GM23338 (cell line): ENCODE measurements around the gene SH3RF3. TPM values are rescaled to one million over a fixed set of nuclear protein-coding genes. Genes with fewer than 3 reads are reported as not detected.

Experiments used
- ATAC-seq: fragments of 200-7000 bp; cut with Tn5 transposase; 3 replicates; pipeline ENCODE4 v1.9.1; 2020
- DNase-seq: peaks from one replicate; pipeline ENCODE4 v3.0.0-alpha.2; 2015; ENCODE audit warnings: low spot score
- H2AFZ ChIP-seq: fragments of 200-600 bp; sonication (generic); 2 replicates; pipeline ENCODE4 v1.8.0; 2016; ENCODE audit warnings: antibody characterized with exemption, mild to moderate bottlenecking, moderate library complexity
- H3F3A ChIP-seq: fragments of 200-600 bp; sonication (generic); replicated peaks from 2 replicates; pipeline ENCODE4 v1.8.0; 2017; ENCODE audit warnings: antibody characterized with exemption, mixed run types, low read depth
- H3K27ac ChIP-seq: fragments of 200-600 bp; sonication (generic); 2 replicates; pipeline ENCODE4 v1.6.1; 2016; ENCODE audit warnings: low read depth
- H3K27me3 ChIP-seq: fragments of 200-600 bp; sonication (generic); 2 replicates; pipeline ENCODE4 v1.8.0; 2016; ENCODE audit warnings: mild to moderate bottlenecking, mixed run types, moderate library complexity; ENCODE audit not compliant: insufficient read depth
- H3K36me3 ChIP-seq: fragments of 200-600 bp; sonication (generic); 2 replicates; pipeline ENCODE4 v1.8.0; 2016; ENCODE audit warnings: mild to moderate bottlenecking; ENCODE audit not compliant: insufficient read depth
- H3K4me1 ChIP-seq: fragments of 200-600 bp; sonication (generic); 2 replicates; pipeline ENCODE4 v1.8.0; 2016; ENCODE audit warnings: mild to moderate bottlenecking, moderate library complexity; ENCODE audit not compliant: insufficient read depth
- H3K4me2 ChIP-seq: fragments of 200-600 bp; sonication (generic); 2 replicates; pipeline ENCODE4 v1.7.1; 2017; ENCODE audit warnings: mixed run types
- H3K4me3 ChIP-seq: fragments of 200-600 bp; sonication (generic); 2 replicates; pipeline ENCODE4 v1.6.1; 2016; ENCODE audit warnings: mixed run types
- H3K79me2 ChIP-seq: fragments of 200-600 bp; sonication (generic); replicated peaks from 2 replicates; pipeline ENCODE4 v1.8.0; 2017; ENCODE audit warnings: mild to moderate bottlenecking; ENCODE audit not compliant: insufficient read depth
- H3K9me2 ChIP-seq: fragments of 200-600 bp; sonication (generic); 2 replicates; pipeline ENCODE4 v1.8.0; 2017; ENCODE audit not compliant: insufficient read depth
- H4K20me1 ChIP-seq: fragments of 200-600 bp; sonication (generic); replicated peaks from 2 replicates; pipeline ENCODE4 v1.8.0; 2017; ENCODE audit warnings: mild to moderate bottlenecking; ENCODE audit not compliant: insufficient read depth
- H3K27ac Mint-ChIP-seq: 2 replicates; pipeline ENCODE4 v1.8.0; 2020; ENCODE audit warnings: inconsistent platforms, mild to moderate bottlenecking, moderate library complexity, mixed read lengths
- H3K27me3 Mint-ChIP-seq: 3 replicates; pipeline ENCODE4 v1.8.0; 2022; ENCODE audit warnings: low read depth, mild to moderate bottlenecking, moderate library complexity, mixed read lengths, inconsistent platforms; ENCODE audit not compliant: insufficient read depth, poor library complexity
- H3K36me3 Mint-ChIP-seq: 3 replicates; pipeline ENCODE4 v1.8.0; 2021; ENCODE audit warnings: low read depth, mild to moderate bottlenecking, inconsistent platforms, moderate library complexity, mixed read lengths
- H3K4me1 Mint-ChIP-seq: 3 replicates; pipeline ENCODE4 v1.8.0; 2020; ENCODE audit warnings: mild to moderate bottlenecking, inconsistent platforms, mixed read lengths
- H3K4me3 Mint-ChIP-seq: 3 replicates; pipeline ENCODE4 v1.8.0; 2021; ENCODE audit warnings: moderate library complexity, mild to moderate bottlenecking, inconsistent platforms, mixed read lengths
- H3K9me3 Mint-ChIP-seq: 3 replicates; pipeline ENCODE4 v1.8.0; 2020; ENCODE audit warnings: moderate library complexity, mild to moderate bottlenecking, inconsistent platforms, mixed read lengths
- CREB1 ChIP-seq: fragments of 250-450 bp; sonication (Bioruptor Pico); IDR thresholded peaks from 2 replicates; pipeline ENCODE4 v1.5.0; 2020; ENCODE audit warnings: low read depth, mild to moderate bottlenecking, moderate library complexity
- EZH2phosphoT487 ChIP-seq: fragments of 200-600 bp; sonication (generic); IDR thresholded peaks from one replicate; pipeline ENCODE4 v1.8.1; 2018; ENCODE audit warnings: antibody characterized with exemption; ENCODE audit not compliant: unreplicated experiment
- JUNB ChIP-seq: IDR thresholded peaks from one replicate; pipeline ENCODE4 v1.6.1; 2016; ENCODE audit warnings: antibody characterized with exemption; ENCODE audit not compliant: unreplicated experiment
- NANOG ChIP-seq: IDR thresholded peaks from 2 replicates; pipeline ENCODE4 v1.6.1; 2016; ENCODE audit warnings: antibody characterized with exemption, borderline replicate concordance
- POLR2AphosphoS5 ChIP-seq: IDR thresholded peaks from 2 replicates; pipeline ENCODE4 v1.6.1; 2016; ENCODE audit warnings: antibody characterized with exemption, low read depth
- STAT1 ChIP-seq: IDR thresholded peaks from one replicate; pipeline ENCODE4 v1.6.1; 2016; ENCODE audit warnings: antibody characterized with exemption; ENCODE audit not compliant: unreplicated experiment
- ZNF114 ChIP-seq: fragments of 250-450 bp; sonication (Bioruptor Pico); IDR thresholded peaks from 2 replicates; pipeline ENCODE4 v1.5.0; 2020; ENCODE audit warnings: mild to moderate bottlenecking, moderate library complexity
- ZNF331 ChIP-seq: fragments of 250-450 bp; sonication (Bioruptor Pico); IDR thresholded peaks from 2 replicates; pipeline ENCODE4 v1.5.0; 2020; ENCODE audit warnings: low read depth, mild to moderate bottlenecking, moderate library complexity
- polyA plus RNA-seq: library from polyadenylated mRNA; unstranded; fragments of >200 nt; fragmentation: Nextera tagmentation; extraction: Ambion mirVana; gene quantifications from 2 replicates; pipeline ENCODE4 v1.2.1, GENCODE V29; 2016
- total RNA-seq: library from RNA; depleted of rRNA; stranded (reverse); fragments of >200 nt; shearing (Covaris generic); gene quantifications from 2 replicates; pipeline ENCODE4 v1.2.3, GENCODE V29; 2014
- TF ChIP-seq, protein P1 (sequence below): IDR thresholded peaks from 2 replicates; pipeline ENCODE4 v1.6.1; 2016; ENCODE audit warnings: antibody characterized with exemption
- TF ChIP-seq, protein P2 (sequence below), 2 experiments: fragments of 200-600 bp in 1 of 2; sonication (generic) in 1 of 2; conservative IDR thresholded peaks; 2 replicates each; pipeline versions ENCODE4 v1.5.1 to v1.6.1; 2016 to 2017; ENCODE audit warnings: antibody characterized with exemption in 2 of 2, low read depth in 2 of 2, mild to moderate bottlenecking in 2 of 2, moderate library complexity in 1 of 2
- TF ChIP-seq, protein P3 (sequence below): IDR thresholded peaks from one replicate; pipeline ENCODE4 v1.6.1; 2018; ENCODE audit warnings: antibody characterized with exemption; ENCODE audit not compliant: unreplicated experiment
- TF ChIP-seq, protein P4 (sequence below): fragments of 250-450 bp; sonication (Bioruptor Pico); IDR thresholded peaks from 2 replicates; pipeline ENCODE4 v1.5.0; 2020; ENCODE audit warnings: mild to moderate bottlenecking, moderate library complexity

SH3RF3 gene
- total and polyA plus RNA-seq, 2 experiments from 2014 or later: 0.11 to 0.63 TPM

DNA sequence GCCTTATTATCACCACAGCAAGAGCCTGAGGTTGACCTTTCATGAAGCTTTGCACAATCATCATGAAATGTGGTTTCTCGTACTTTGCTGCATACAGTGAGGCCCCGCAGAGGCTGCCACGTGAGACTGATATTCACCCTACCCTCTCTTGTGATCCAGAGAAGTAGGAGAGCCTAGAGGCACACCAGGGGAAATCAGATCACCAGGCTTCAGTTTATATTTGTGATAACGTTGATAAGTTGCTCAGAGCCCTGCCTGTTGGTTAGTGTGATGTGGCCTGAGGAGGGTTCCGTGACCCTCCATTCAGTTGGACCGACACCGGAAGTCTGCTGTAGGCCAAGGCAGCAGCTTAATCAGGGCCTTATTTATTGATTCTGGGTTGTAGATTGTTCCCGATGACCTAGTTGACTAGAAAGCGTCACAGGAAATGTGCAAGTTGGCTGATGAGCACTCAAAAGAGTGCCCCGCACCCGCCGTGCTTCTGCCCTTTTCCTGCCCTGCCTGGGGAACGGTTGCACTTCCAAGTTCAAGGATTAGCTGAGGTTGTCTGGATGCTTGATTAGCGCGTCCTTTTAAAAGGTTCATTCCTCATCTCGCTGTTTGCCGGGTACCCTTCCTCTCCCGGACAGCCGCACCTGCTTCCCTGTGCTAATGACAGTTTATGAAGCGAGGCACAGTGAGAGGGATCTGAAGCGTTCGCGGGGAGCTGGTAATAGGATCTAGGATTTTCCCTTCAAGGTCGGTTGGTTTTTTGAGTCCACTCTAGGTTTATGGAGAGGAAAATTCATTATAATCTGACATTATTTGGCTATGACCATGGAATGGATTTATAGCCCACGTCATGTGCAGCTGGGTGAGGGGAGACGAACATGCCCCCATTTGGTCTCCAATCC lies 146.4 kb downstream of the SH3RF3 start:
- H3K4me2 ChIP-seq: no peak overlapping the region
- no peaks in the 10 kb centered on the region for H4K20me1 ChIP-seq
- H3F3A ChIP-seq: no peaks in the 10 kb centered on the region
- no peaks in the 10 kb centered on the region for H3K36me3 Mint-ChIP-seq
- H3K27me3 Mint-ChIP-seq: peaks cover 8% of the 10 kb centered on the region
- ATAC-seq (no peak), DNase-seq (no peak)
- no peaks in the 10 kb centered on the region; the same call in 1 of the 2 replicates for H3K4me1 ChIP-seq
- no peak overlapping the region for H3K4me3 Mint-ChIP-seq
- H3K4me1 Mint-ChIP-seq: peaks cover 15% of the 10 kb centered on the region
- no peaks in the 10 kb centered on the region for H3K9me3 Mint-ChIP-seq
- no peak overlapping the region for H3K27ac ChIP-seq
- H3K9me2 ChIP-seq: 0 out of 2 replicates have a peak, but pooled peaks cover 8% of the 10 kb centered on the region
- TF ChIP-seq ZNF331 (CRISPR knock-in tag): no peak
- TF ChIP-seq NANOG: no peak
- TF ChIP-seq, protein P1, sequence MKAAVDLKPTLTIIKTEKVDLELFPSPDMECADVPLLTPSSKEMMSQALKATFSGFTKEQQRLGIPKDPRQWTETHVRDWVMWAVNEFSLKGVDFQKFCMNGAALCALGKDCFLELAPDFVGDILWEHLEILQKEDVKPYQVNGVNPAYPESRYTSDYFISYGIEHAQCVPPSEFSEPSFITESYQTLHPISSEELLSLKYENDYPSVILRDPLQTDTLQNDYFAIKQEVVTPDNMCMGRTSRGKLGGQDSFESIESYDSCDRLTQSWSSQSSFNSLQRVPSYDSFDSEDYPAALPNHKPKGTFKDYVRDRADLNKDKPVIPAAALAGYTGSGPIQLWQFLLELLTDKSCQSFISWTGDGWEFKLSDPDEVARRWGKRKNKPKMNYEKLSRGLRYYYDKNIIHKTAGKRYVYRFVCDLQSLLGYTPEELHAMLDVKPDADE: no peak
- TF ChIP-seq JUNB: no peak
- TF ChIP-seq, protein P2, sequence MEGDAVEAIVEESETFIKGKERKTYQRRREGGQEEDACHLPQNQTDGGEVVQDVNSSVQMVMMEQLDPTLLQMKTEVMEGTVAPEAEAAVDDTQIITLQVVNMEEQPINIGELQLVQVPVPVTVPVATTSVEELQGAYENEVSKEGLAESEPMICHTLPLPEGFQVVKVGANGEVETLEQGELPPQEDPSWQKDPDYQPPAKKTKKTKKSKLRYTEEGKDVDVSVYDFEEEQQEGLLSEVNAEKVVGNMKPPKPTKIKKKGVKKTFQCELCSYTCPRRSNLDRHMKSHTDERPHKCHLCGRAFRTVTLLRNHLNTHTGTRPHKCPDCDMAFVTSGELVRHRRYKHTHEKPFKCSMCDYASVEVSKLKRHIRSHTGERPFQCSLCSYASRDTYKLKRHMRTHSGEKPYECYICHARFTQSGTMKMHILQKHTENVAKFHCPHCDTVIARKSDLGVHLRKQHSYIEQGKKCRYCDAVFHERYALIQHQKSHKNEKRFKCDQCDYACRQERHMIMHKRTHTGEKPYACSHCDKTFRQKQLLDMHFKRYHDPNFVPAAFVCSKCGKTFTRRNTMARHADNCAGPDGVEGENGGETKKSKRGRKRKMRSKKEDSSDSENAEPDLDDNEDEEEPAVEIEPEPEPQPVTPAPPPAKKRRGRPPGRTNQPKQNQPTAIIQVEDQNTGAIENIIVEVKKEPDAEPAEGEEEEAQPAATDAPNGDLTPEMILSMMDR (conservative IDR thresholded peaks at IDR 0.05; ENCODE audit: low read depth in 2 of 2): no peak
- no peak for TF ChIP-seq POLR2AphosphoS5
- no peak for TF ChIP-seq CREB1 (CRISPR knock-in tag)
- TF ChIP-seq ZNF114 (CRISPR knock-in tag): no peak
- TF ChIP-seq, protein P3, sequence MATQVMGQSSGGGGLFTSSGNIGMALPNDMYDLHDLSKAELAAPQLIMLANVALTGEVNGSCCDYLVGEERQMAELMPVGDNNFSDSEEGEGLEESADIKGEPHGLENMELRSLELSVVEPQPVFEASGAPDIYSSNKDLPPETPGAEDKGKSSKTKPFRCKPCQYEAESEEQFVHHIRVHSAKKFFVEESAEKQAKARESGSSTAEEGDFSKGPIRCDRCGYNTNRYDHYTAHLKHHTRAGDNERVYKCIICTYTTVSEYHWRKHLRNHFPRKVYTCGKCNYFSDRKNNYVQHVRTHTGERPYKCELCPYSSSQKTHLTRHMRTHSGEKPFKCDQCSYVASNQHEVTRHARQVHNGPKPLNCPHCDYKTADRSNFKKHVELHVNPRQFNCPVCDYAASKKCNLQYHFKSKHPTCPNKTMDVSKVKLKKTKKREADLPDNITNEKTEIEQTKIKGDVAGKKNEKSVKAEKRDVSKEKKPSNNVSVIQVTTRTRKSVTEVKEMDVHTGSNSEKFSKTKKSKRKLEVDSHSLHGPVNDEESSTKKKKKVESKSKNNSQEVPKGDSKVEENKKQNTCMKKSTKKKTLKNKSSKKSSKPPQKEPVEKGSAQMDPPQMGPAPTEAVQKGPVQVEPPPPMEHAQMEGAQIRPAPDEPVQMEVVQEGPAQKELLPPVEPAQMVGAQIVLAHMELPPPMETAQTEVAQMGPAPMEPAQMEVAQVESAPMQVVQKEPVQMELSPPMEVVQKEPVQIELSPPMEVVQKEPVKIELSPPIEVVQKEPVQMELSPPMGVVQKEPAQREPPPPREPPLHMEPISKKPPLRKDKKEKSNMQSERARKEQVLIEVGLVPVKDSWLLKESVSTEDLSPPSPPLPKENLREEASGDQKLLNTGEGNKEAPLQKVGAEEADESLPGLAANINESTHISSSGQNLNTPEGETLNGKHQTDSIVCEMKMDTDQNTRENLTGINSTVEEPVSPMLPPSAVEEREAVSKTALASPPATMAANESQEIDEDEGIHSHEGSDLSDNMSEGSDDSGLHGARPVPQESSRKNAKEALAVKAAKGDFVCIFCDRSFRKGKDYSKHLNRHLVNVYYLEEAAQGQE: no peak
- TF ChIP-seq, protein P4, sequence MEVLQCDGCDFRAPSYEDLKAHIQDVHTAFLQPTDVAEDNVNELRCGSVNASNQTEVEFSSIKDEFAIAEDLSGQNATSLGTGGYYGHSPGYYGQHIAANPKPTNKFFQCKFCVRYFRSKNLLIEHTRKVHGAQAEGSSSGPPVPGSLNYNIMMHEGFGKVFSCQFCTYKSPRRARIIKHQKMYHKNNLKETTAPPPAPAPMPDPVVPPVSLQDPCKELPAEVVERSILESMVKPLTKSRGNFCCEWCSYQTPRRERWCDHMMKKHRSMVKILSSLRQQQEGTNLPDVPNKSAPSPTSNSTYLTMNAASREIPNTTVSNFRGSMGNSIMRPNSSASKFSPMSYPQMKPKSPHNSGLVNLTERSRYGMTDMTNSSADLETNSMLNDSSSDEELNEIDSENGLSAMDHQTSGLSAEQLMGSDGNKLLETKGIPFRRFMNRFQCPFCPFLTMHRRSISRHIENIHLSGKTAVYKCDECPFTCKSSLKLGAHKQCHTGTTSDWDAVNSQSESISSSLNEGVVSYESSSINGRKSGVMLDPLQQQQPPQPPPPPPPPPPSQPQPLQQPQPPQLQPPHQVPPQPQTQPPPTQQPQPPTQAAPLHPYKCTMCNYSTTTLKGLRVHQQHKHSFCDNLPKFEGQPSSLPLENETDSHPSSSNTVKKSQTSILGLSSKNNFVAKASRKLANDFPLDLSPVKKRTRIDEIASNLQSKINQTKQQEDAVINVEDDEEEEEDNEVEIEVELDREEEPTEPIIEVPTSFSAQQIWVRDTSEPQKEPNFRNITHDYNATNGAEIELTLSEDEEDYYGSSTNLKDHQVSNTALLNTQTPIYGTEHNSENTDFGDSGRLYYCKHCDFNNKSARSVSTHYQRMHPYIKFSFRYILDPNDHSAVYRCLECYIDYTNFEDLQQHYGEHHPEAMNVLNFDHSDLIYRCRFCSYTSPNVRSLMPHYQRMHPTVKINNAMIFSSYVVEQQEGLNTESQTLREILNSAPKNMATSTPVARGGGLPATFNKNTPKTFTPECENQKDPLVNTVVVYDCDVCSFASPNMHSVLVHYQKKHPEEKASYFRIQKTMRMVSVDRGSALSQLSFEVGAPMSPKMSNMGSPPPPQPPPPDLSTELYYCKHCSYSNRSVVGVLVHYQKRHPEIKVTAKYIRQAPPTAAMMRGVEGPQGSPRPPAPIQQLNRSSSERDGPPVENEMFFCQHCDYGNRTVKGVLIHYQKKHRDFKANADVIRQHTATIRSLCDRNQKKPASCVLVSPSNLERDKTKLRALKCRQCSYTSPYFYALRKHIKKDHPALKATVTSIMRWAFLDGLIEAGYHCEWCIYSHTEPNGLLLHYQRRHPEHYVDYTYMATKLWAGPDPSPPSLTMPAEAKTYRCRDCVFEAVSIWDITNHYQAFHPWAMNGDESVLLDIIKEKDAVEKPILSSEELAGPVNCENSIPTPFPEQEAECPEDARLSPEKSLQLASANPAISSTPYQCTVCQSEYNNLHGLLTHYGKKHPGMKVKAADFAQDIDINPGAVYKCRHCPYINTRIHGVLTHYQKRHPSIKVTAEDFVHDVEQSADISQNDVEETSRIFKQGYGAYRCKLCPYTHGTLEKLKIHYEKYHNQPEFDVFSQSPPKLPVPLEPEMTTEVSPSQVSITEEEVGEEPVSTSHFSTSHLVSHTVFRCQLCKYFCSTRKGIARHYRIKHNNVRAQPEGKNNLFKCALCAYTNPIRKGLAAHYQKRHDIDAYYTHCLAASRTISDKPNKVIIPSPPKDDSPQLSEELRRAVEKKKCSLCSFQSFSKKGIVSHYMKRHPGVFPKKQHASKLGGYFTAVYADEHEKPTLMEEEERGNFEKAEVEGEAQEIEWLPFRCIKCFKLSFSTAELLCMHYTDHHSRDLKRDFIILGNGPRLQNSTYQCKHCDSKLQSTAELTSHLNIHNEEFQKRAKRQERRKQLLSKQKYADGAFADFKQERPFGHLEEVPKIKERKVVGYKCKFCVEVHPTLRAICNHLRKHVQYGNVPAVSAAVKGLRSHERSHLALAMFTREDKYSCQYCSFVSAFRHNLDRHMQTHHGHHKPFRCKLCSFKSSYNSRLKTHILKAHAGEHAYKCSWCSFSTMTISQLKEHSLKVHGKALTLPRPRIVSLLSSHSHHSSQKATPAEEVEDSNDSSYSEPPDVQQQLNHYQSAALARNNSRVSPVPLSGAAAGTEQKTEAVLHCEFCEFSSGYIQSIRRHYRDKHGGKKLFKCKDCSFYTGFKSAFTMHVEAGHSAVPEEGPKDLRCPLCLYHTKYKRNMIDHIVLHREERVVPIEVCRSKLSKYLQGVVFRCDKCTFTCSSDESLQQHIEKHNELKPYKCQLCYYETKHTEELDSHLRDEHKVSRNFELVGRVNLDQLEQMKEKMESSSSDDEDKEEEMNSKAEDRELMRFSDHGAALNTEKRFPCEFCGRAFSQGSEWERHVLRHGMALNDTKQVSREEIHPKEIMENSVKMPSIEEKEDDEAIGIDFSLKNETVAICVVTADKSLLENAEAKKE (CRISPR knock-in tag): no peak
- TF ChIP-seq STAT1: no peak
- no peak for TF ChIP-seq EZH2phosphoT487
- no peak overlapping the region for H3K4me3 ChIP-seq
- no peak overlapping the region for H2AFZ ChIP-seq
- H3K27ac Mint-ChIP-seq: no peak overlapping the region
- H3K79me2 ChIP-seq: no peaks in the 10 kb centered on the region
- no peaks in the 10 kb centered on the region for H3K36me3 ChIP-seq
- no peaks in the 10 kb centered on the region for H3K27me3 ChIP-seq
